Lower leg skin (tissue), 4 donors: ENCODE measurements around the gene CCDC33. TPM values are rescaled to one million over a fixed set of nuclear protein-coding genes. Genes with fewer than 3 reads are reported as not detected.

Experiments
- DNase-seq, 2 donors: peaks; one replicate each; pipeline ENCODE4 v3.0.0-alpha.2; 2019; ENCODE audit warnings: low spot score in 2 of 2
- H3K4me3 ChIP-seq: fragments of 200-600 bp; sonication (generic); 2 replicates; pipeline ENCODE4 v1.5.1; 2017; ENCODE audit warnings: mild to moderate bottlenecking, low read depth; ENCODE audit not compliant: poor library complexity, severe bottlenecking
- POLR2A ChIP-seq, 2 donors: fragments of 450-650 bp; IDR thresholded peaks; one replicate each; pipeline ENCODE4 v1.6.1; 2016 to 2017; ENCODE audit warnings: antibody characterized with exemption in 2 of 2, mild to moderate bottlenecking in 1 of 2, moderate library complexity in 1 of 2
- WGBS, 2 donors: methylation state at CpG; one replicate each; pipeline ENCODE4 v1.1.5; 2018; 5-methylcytosine and 5-hydroxymethylcytosine counted together
- intact Hi-C: fragments of 100-400 bp; cut with DNase I; formaldehyde crosslinking; loops from one replicate; pipeline ENCODE4 v1.15.0; 2023; ENCODE audit warnings: low total_unique reads
- total RNA-seq, 4 donors: library from RNA; depleted of rRNA; stranded (reverse); fragments of >200 nt; gene quantifications; one replicate each; pipeline ENCODE4 v1.1.0, GENCODE V29; 2016
- TF ChIP-seq, protein P1 (sequence below), 3 donors: fragments of 450-650 bp; IDR thresholded peaks; one replicate each; pipeline ENCODE4 v1.5.1; 2016; ENCODE audit warnings: antibody characterized with exemption in 3 of 3, mild to moderate bottlenecking in 3 of 3, moderate library complexity in 2 of 3

CCDC33 gene
- total RNA-seq, 4 donors from 2014 or later, result not detected

DNA sequence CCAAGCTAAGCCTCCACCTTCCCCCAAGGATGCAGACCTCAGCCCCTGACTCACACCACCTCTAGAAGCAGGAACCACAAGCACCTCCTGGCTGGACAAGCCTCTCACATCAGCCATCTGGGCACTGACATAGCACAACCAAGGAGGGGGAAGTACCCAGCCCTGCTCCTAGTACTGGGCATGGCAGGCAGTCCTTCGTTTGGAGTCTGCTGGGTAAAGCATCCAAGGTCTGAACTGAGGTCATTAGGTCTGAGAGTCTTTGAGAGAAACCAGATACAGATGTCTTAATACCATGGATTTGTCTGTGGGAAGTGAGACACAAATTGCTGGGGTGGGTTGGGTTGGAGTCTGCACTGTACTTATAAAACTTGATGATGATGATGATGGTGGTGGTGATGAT is 61.8 kb downstream of the CCDC33 start:
- no peak for DNase-seq
- intact Hi-C loops, result no loop called here
- H3K4me3 ChIP-seq, result no peak overlapping the region
- TF ChIP-seq, protein P1, sequence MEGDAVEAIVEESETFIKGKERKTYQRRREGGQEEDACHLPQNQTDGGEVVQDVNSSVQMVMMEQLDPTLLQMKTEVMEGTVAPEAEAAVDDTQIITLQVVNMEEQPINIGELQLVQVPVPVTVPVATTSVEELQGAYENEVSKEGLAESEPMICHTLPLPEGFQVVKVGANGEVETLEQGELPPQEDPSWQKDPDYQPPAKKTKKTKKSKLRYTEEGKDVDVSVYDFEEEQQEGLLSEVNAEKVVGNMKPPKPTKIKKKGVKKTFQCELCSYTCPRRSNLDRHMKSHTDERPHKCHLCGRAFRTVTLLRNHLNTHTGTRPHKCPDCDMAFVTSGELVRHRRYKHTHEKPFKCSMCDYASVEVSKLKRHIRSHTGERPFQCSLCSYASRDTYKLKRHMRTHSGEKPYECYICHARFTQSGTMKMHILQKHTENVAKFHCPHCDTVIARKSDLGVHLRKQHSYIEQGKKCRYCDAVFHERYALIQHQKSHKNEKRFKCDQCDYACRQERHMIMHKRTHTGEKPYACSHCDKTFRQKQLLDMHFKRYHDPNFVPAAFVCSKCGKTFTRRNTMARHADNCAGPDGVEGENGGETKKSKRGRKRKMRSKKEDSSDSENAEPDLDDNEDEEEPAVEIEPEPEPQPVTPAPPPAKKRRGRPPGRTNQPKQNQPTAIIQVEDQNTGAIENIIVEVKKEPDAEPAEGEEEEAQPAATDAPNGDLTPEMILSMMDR (IDR thresholded peaks at IDR 0.05), result no peak
- TF ChIP-seq POLR2A (IDR thresholded peaks at IDR 0.05), result no peak
- 38 to 40% methylated on average over 1 of the region's 1 CpG for WGBS, 2 donors

- no peak for TF ChIP-seq POLR2A (IDR thresholded peaks at IDR 0.05)
- TF ChIP-seq, protein P1 (IDR thresholded peaks at IDR 0.05), result no peak
- intact Hi-C loops, result loop anchor here (5.0 kb wide), 1 partner anchor 173 kb away; no protein-coding TSS in a partner anchor
- WGBS, 2 donors, result 49 to 51% methylated on average over 26 of the region's 26 CpGs
- no peak for DNase-seq
- no peak overlapping the region for H3K4me3 ChIP-seq
These were observed 64.1 kb downstream of the CCDC33 start for GRCh38 chr15:74300057-74300795.

GRCh38 chr15:74301583-74302361 is 65.6 kb downstream of the CCDC33 start:
- DNase-seq, result no peak
- intact Hi-C loops, result loop anchor here (5.0 kb wide), 1 partner anchor 174 kb away; no protein-coding TSS in a partner anchor
- 46 to 60% methylated on average over 7 of the region's 7 CpGs for WGBS, 2 donors
- H3K4me3 ChIP-seq, result no peak overlapping the region
- TF ChIP-seq POLR2A (IDR thresholded peaks at IDR 0.05), result no peak
- TF ChIP-seq, protein P1 (IDR thresholded peaks at IDR 0.05), result no peak

- no peak overlapping the region for H3K4me3 ChIP-seq
- no peak for TF ChIP-seq POLR2A (IDR thresholded peaks at IDR 0.05)
- TF ChIP-seq, protein P1 (IDR thresholded peaks at IDR 0.05), result no peak
- intact Hi-C loops, result loop anchor here (5.0 kb wide), 1 partner anchor 176 kb away; no protein-coding TSS in a partner anchor
- no peak for DNase-seq
- 17 to 37% methylated on average over 4 to 7 of the region's 7 CpGs for WGBS, 2 donors
These were observed 66.8 kb downstream of the CCDC33 start for GRCh38 chr15:74302821-74303359.

DNA sequence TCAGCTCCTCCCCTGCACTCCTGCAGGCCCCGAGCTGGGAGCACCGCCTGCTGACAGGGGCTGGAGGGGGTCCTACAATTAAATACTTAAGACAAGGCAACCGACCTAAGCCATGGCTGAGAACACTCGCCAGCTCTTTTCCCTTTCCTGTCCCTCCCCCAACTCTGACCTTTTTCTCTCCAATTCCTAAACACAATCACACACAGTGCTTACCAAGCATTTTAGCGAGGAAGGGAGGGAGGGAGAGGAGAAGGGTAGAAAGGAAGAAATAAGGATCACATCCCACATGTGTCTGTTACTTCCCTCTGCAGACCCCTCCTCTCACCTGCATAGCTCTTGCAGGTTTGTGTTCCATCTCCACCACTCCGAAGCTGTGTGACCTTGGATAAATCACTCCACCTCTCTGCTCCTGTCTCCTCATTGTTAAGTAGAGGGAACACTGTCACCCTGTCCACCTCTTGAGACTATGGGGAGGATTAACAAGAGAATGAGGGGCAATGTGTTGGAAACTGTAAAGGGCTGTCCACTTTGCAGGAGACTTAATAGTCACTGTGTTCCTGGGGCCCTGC is 67.7 kb downstream of the CCDC33 start:
- H3K4me3 ChIP-seq, result no peak overlapping the region
- no peak for DNase-seq
- intact Hi-C loops, result loop anchor here (5.0 kb wide), 1 partner anchor 177 kb away; no protein-coding TSS in a partner anchor
- WGBS, 2 donors, result 36 to 58% methylated on average over 6 of the region's 6 CpGs
- TF ChIP-seq, protein P1 (IDR thresholded peaks at IDR 0.05), result no peak
- no peak for TF ChIP-seq POLR2A (IDR thresholded peaks at IDR 0.05)
